Mesenchymal stem cell (in vitro differentiated cells and primary cell): ENCODE data around the gene LAMA5.

Source experiments
- DNase-seq: peaks from one replicate; pipeline ENCODE4 v3.0.0-alpha.2; 2013
- H2AFZ ChIP-seq: one replicate; pipeline ENCODE4 v1.6.1; 2013; ENCODE audit warnings: low read depth, mild to moderate bottlenecking, control low read depth, inconsistent platforms, low read length, moderate library complexity
- H2AK5ac ChIP-seq: 2 replicates; pipeline ENCODE4 v1.6.1; 2013; ENCODE audit warnings: low read length, moderate library complexity, mild to moderate bottlenecking, inconsistent platforms; ENCODE audit not compliant: severe bottlenecking
- H2BK120ac ChIP-seq: one replicate; pipeline ENCODE4 v1.6.1; 2013; ENCODE audit warnings: low read depth, mild to moderate bottlenecking, inconsistent platforms, low read length, moderate library complexity
- H2BK12ac ChIP-seq, 2 experiments: one replicate each; pipeline ENCODE4 v1.6.1; 2013; ENCODE audit warnings: inconsistent platforms in 2 of 2, low read length in 2 of 2, mild to moderate bottlenecking in 2 of 2, moderate library complexity in 2 of 2, control low read depth in 1 of 2
- H2BK15ac ChIP-seq: one replicate; pipeline ENCODE4 v1.6.1; 2013; ENCODE audit warnings: mild to moderate bottlenecking, low read depth, inconsistent platforms; ENCODE audit not compliant: poor library complexity, severe bottlenecking
- H2BK5ac ChIP-seq: 2 replicates; pipeline ENCODE4 v1.6.1; 2013; ENCODE audit warnings: low read depth, mild to moderate bottlenecking, low read length, control low read depth, inconsistent platforms; ENCODE audit not compliant: poor library complexity, severe bottlenecking
- H3K14ac ChIP-seq, 2 experiments: one replicate each; pipeline ENCODE4 v1.6.1; 2013; ENCODE audit warnings: inconsistent platforms in 2 of 2, low read length in 2 of 2, control low read depth in 1 of 2, mild to moderate bottlenecking in 1 of 2, moderate library complexity in 1 of 2
- H3K18ac ChIP-seq, 2 experiments: one replicate each; pipeline ENCODE4 v1.6.1; 2013; ENCODE audit warnings: inconsistent platforms in 2 of 2, low read length in 2 of 2, control low read depth in 1 of 2, low read depth in 1 of 2, mild to moderate bottlenecking in 1 of 2
- H3K23ac ChIP-seq, 2 experiments: one replicate each; pipeline ENCODE4 v1.6.1; 2013; ENCODE audit warnings: inconsistent platforms in 2 of 2, low read length in 2 of 2, mild to moderate bottlenecking in 2 of 2, moderate library complexity in 2 of 2, control low read depth in 1 of 2
- H3K27ac ChIP-seq: 2 replicates; pipeline ENCODE4 v1.5.1; 2013; ENCODE audit warnings: mild to moderate bottlenecking, moderate library complexity, low read length, control low read depth, inconsistent platforms; ENCODE audit not compliant: poor library complexity, severe bottlenecking
- H3K27me3 ChIP-seq, 2 experiments: 2 replicates each; pipeline versions ENCODE4 v1.6.1 to v1.7.0; 2013; ENCODE audit warnings: low read length in 2 of 2, mild to moderate bottlenecking in 2 of 2, moderate library complexity in 2 of 2, control low read depth in 1 of 2, inconsistent platforms in 1 of 2; ENCODE audit not compliant: control insufficient read depth in 1 of 2, insufficient read depth in 1 of 2
- H3K36me3 ChIP-seq, 2 experiments: 2 replicates each; pipeline versions ENCODE4 v1.6.1 to v1.7.0; 2013; ENCODE audit warnings: low read length in 2 of 2, control low read depth in 1 of 2, inconsistent platforms in 1 of 2, low read depth in 1 of 2, mild to moderate bottlenecking in 1 of 2; ENCODE audit not compliant: insufficient read depth in 2 of 2, control insufficient read depth in 1 of 2
- H3K4ac ChIP-seq, 2 experiments: one replicate each; pipeline ENCODE4 v1.6.1; 2013; ENCODE audit warnings: inconsistent platforms in 2 of 2, low read length in 2 of 2, mild to moderate bottlenecking in 2 of 2, moderate library complexity in 2 of 2, control low read depth in 1 of 2, low read depth in 1 of 2
- H3K4me1 ChIP-seq: 2 replicates; pipeline ENCODE4 v1.6.1; 2013; ENCODE audit warnings: low read depth, low read length, control low read depth; ENCODE audit not compliant: control insufficient read depth, insufficient read depth
- H3K4me2 ChIP-seq: 2 replicates; pipeline ENCODE4 v1.6.1; 2013; ENCODE audit warnings: low read length, mild to moderate bottlenecking, inconsistent platforms; ENCODE audit not compliant: poor library complexity, severe bottlenecking
- H3K4me3 ChIP-seq, 2 experiments: 2 replicates each; pipeline versions ENCODE4 v1.5.1 to v1.7.0; 2013; ENCODE audit warnings: low read length in 2 of 2, mild to moderate bottlenecking in 2 of 2, control low read depth in 1 of 2, low read depth in 1 of 2; ENCODE audit not compliant: insufficient read depth in 1 of 2
- H3K79me1 ChIP-seq: replicated peaks from 2 replicates; pipeline ENCODE4 v1.6.1; 2013; ENCODE audit warnings: mild to moderate bottlenecking, control low read depth, low read length, inconsistent platforms; ENCODE audit not compliant: poor library complexity, severe bottlenecking
- H3K9ac ChIP-seq: 2 replicates; pipeline ENCODE4 v1.7.0; 2013; ENCODE audit warnings: mild to moderate bottlenecking, low read length, moderate library complexity
- H3K9me3 ChIP-seq: 2 replicates; pipeline ENCODE4 v1.7.0; 2013; ENCODE audit warnings: mild to moderate bottlenecking, low read length; ENCODE audit not compliant: control insufficient read depth
- H4K8ac ChIP-seq: one replicate; pipeline ENCODE4 v1.6.1; 2013; ENCODE audit warnings: inconsistent platforms, mild to moderate bottlenecking, low read length, moderate library complexity
- H4K91ac ChIP-seq: one replicate; pipeline ENCODE4 v1.6.1; 2013; ENCODE audit warnings: mild to moderate bottlenecking, low read length, inconsistent platforms
- WGBS: methylation state at CpG from one replicate; pipeline ENCODE4 v1.1.7; 2013; ENCODE audit warnings: mixed read lengths; 5-methylcytosine and 5-hydroxymethylcytosine counted together

The LAMA5 gene

DNA sequence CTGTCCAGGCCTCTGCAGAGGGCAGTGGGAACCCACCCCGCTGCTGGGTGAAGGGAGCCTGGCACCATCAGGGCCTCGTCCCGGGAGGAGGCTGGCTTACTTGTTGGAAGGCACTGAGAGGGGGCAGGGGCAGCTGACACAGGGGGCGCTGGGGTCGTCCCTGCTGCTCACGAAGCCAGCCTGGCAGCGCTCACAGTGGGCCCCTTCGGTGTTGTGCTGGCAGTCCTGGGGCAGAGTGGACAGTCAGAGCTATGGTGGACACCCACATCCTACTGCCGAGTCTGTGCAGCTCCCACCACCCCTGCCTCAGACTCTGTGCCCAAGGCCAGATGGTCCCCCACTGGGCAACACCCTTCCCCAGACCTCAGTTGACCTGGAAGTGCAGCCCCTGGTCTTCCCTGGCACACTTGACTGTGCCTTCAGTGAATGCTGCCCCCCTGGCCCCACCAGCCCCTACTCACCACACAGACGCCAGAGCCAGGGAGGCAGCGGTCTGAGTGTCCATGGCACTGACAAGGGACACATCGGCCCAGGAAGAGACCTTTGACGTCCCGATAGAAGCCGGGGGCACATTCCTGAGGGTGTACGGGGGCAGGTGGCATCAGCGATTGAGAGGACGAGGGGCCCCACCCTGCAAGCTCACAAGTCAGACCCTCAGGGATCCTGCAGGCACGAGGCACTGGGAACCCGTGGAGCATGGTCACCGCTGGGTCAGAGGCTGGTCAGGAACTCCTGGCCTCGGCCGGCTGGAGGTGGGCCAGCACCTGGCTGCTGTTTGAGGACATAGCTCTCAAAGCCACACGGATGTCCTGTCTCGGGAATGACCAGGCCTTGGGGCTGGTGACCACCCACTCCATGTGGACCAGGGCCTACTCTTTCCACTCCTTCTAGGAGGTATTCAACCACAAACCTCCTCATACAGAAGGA, 42.9 kb downstream of the LAMA5 start:
- Histone ChIP-seq H4K8ac (no peak overlapping the region), H3K23ac (no peak overlapping the region), H2AK5ac (no peak overlapping the region), H3K4me3 (no peak overlapping the region), H3K9ac (no peak overlapping the region), H2BK15ac (no peak overlapping the region), H3K4me2 (no peak overlapping the region), H2BK5ac (no peak overlapping the region), H2BK12ac (no peak overlapping the region), H3K27me3 (no peaks in the 10 kb centered on the region), H2AFZ (no peak overlapping the region), H3K14ac (no peak overlapping the region), H4K91ac (no peak overlapping the region), H2BK120ac (no peak overlapping the region), H3K9me3 (no peaks in the 10 kb centered on the region), H3K18ac (no peak overlapping the region), H3K36me3 (peaks cover 33 to 96% of the 10 kb centered on the region in 2 experiments), H3K79me1 (peaks cover 50% of the 10 kb centered on the region), H3K4me1 (peaks cover 5% of the 10 kb centered on the region), H3K4ac (no peak overlapping the region), H3K27ac (no peak overlapping the region)
- DNase-seq: no peak
- WGBS: 89% methylated on average over 25 of the region's 25 CpGs

DNA sequence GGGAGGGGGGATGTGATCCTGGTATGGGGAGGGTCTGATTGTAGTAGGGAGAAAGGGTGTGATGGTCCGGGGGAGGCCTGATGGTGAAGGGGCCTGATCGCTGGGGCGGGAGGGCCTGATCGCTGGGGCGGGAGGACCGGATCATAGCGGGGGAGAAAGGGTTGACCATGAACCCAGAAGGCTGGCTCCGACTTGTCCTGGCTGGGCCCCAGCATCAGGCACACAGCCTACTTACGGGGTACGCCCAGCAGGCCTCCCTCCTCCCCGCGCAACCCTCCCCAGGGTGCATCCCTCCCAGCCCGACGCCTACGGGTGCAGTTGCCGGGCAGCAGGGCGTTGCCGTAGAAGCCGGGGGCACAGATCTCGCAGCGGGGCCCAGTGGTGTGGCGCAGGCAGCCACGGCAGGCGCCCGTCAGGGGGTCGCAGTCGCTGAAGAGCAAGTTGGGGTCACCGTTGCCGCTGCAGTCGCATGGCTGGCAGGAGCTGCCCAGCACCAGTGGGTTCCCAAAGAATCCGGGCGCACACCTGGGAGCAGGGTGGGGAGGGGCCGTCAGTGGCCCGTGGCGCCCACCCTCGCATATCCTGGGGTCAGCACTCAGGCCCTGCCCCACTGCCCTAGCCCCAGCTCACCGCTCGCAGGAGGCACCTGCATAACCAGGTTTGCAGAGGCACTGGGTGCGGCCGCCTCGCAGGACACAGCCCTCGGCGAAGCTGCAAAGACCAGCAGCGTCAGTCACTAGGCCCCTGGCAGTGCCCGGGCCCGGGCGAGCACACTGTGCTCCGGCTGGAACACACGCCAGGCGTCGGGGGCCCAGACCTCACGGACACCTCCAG, 43.7 kb downstream of the LAMA5 start:
- H3K4me1 ChIP-seq: peaks cover 4% of the 10 kb centered on the region
- H2AFZ ChIP-seq: no peak overlapping the region
- no peak overlapping the region for H3K4me3 ChIP-seq
- no peaks in the 10 kb centered on the region for H3K9me3 ChIP-seq
- no peaks in the 10 kb centered on the region for H3K27me3 ChIP-seq
- H3K23ac ChIP-seq: no peak overlapping the region
- H2AK5ac ChIP-seq: no peak overlapping the region
- H4K8ac ChIP-seq: no peak overlapping the region
- H3K27ac ChIP-seq: no peak overlapping the region
- DNase-seq: no peak
- 95% methylated on average over 51 of the region's 52 CpGs for WGBS
- no peak overlapping the region for H2BK120ac ChIP-seq
- no peak overlapping the region for H3K18ac ChIP-seq
- H3K36me3 ChIP-seq: peaks cover 28 to 96% of the 10 kb centered on the region in 2 experiments
- no peak overlapping the region for H3K4me2 ChIP-seq
- H4K91ac ChIP-seq: no peak overlapping the region
- H3K14ac ChIP-seq: no peak overlapping the region
- H3K9ac ChIP-seq: no peak overlapping the region
- H3K4ac ChIP-seq: no peak overlapping the region
- H2BK5ac ChIP-seq: no peak overlapping the region
- no peak overlapping the region for H2BK15ac ChIP-seq
- H3K79me1 ChIP-seq: peaks cover 44% of the 10 kb centered on the region
- H2BK12ac ChIP-seq: no peak overlapping the region

DNA sequence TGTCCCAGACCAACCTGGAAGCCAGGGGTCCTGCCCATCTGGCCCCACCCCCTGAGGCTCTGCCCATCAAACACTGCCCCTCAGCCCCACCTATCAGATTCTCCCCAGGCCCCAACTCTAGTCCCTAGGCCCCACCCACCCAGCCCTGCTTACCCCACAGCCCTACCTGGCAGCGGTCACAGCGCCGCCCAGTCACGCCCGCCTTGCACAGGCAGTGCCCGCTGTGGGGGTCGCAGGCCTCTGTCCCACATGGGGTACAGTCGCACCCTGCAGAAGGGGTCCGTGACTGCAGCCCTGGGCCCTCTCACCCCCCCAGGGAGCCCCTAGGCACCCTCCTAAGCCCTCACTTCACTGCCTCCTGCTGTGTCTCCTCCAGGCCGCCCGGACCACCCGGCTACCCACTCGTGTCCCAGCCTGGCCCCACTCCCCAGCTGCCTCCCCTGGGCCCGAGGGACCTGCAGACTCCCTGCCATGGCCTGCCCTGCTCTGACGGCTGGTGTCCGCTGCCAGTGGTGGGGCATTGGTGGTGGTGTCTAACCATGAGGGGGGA, 44.5 kb downstream of the LAMA5 start:
- Histone ChIP-seq H2BK5ac (no peak overlapping the region), H4K8ac (no peak overlapping the region), H3K27ac (no peak overlapping the region), H2AK5ac (no peak overlapping the region), H2AFZ (no peak overlapping the region), H3K9me3 (no peaks in the 10 kb centered on the region), H4K91ac (no peak overlapping the region), H3K18ac (no peak overlapping the region), H2BK12ac (no peak overlapping the region), H3K4me2 (no peak overlapping the region), H3K4ac (no peak overlapping the region), H3K79me1 (peaks cover 38% of the 10 kb centered on the region), H3K9ac (no peak overlapping the region), H2BK120ac (no peak overlapping the region), H2BK15ac (no peak overlapping the region), H3K36me3 (peaks cover 22 to 91% of the 10 kb centered on the region in 2 experiments), H3K4me1 (peaks cover 4% of the 10 kb centered on the region), H3K14ac (no peak overlapping the region), H3K23ac (no peak overlapping the region), H3K4me3 (no peak overlapping the region), H3K27me3 (no peaks in the 10 kb centered on the region)
- WGBS: 98% methylated on average over 16 of the region's 16 CpGs
- no peak for DNase-seq

DNA sequence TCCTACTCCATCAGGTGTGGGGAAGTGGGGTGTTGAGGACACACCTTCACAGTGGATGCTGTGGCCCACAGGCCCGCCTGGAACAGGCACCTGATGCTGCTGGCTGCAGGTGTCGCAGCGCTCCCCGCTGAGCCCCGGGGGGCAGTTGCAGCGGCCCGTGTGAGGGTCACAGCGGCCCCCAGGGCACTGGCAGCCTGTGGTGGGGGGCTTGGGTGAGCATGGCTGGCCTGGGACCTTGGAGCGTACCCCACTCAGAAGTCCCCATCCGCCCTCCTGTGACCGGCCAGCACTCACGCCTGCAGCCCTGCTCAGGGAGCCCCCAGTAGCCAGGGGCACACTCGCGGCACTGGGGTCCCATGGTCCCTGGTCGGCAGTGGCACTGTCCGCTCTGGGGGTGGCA, 45.1 kb downstream of the LAMA5 start:
- no peak overlapping the region for H2BK5ac ChIP-seq
- no peak overlapping the region for H4K8ac ChIP-seq
- 99% methylated on average over 15 of the region's 16 CpGs for WGBS
- no peak overlapping the region for H3K9ac ChIP-seq
- H2BK120ac ChIP-seq: no peak overlapping the region
- H3K18ac ChIP-seq: no peak overlapping the region
- H3K27me3 ChIP-seq: no peaks in the 10 kb centered on the region
- H3K4me1 ChIP-seq: peaks cover 4% of the 10 kb centered on the region
- H4K91ac ChIP-seq: peak overlapping the region; percentile 40
- peaks cover 21 to 91% of the 10 kb centered on the region in 2 experiments for H3K36me3 ChIP-seq
- H3K14ac ChIP-seq: no peak overlapping the region
- H3K27ac ChIP-seq: no peak overlapping the region
- H3K23ac ChIP-seq: no peak overlapping the region
- H3K4me2 ChIP-seq: no peak overlapping the region
- H2AFZ ChIP-seq: no peak overlapping the region
- H3K9me3 ChIP-seq: no peaks in the 10 kb centered on the region
- no peak for DNase-seq
- H3K4ac ChIP-seq: no peak overlapping the region
- peaks cover 33% of the 10 kb centered on the region for H3K79me1 ChIP-seq
- no peak overlapping the region for H2BK12ac ChIP-seq
- no peak overlapping the region for H2AK5ac ChIP-seq
- no peak overlapping the region for H3K4me3 ChIP-seq
- no peak overlapping the region for H2BK15ac ChIP-seq
